DND-41 (cell line): ENCODE results near the gene TMPRSS6.

Experiments
- CTCF ChIP-seq: IDR thresholded peaks from 2 replicates; pipeline ENCODE4 v1.5.1; 2012; ENCODE audit warnings: borderline replicate concordance, low read length, moderate library complexity, mild to moderate bottlenecking; ENCODE audit not compliant: poor library complexity, severe bottlenecking; ENCODE audit errors: extremely low read depth
- EZH2 ChIP-seq: IDR thresholded peaks from 3 replicates; pipeline ENCODE4 v1.6.1; 2012; ENCODE audit warnings: borderline replicate concordance, low read depth, mild to moderate bottlenecking, moderate library complexity, low read length, inconsistent platforms; ENCODE audit not compliant: severe bottlenecking

GRCh38 chr22:37089434-37089833 is 20.1 kb downstream of the TMPRSS6 start:
- TF ChIP-seq CTCF (no peak), EZH2 (no peak)
